ENCODE measurements around the gene STAT2.
"Not testable (repeated sequence)": the region's sequence is repeated elsewhere in the genome, so short reads cannot be mapped to it uniquely, and the experiment has no call there.

STAT2 gene

DNA sequence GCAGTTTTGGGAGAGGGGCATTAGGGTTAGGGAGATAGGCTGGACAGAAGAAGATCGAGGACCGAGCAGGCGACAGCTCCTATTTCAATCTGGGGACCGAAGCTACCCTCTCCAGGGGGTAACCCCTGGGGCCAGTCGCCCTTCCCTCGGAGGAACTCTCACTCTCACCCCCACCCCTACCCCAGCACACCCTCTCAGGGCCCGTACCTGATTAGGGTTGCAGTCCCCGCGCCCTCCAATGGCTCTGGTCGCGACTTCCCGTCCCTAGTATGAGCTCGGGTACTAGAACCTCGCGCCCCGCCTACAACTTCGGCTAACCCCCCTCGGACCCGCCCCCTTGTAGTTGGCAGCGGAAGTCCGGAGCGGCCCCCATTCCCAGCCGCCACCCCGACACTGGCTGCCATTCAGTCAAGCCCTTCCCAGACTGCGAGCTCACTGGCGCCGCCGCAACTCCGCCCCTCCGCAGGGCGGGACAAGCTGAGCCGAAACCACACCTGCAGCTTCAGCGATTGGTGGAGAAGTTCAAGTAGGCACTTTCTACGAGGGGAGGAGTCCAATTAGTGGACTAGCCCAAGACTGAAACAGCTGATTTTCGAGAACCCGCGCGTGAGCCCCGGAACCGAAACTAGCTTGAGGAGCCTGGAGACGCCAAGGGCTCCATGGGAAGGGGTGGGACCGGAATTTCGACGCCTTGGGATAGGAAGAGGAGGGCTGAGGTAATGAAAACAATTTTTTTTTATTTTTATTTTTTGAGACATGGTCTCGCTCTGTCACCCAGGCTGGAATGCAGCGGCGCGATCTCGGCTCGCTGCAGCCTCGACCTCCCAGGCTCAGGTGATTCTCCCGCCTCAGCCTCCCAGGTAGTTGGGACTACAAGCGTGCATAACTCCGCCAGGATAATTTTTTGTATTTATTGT, at the start of gene STAT2:
TSS of gene STAT2 (minus strand) at position 257 of the 917 bp plus-strand sequence. CDS start 3,536 bp downstream, outside the sequence.
- peak; percentile 100 for DNase-seq (ENCODE audit: low spot score)

DNA sequence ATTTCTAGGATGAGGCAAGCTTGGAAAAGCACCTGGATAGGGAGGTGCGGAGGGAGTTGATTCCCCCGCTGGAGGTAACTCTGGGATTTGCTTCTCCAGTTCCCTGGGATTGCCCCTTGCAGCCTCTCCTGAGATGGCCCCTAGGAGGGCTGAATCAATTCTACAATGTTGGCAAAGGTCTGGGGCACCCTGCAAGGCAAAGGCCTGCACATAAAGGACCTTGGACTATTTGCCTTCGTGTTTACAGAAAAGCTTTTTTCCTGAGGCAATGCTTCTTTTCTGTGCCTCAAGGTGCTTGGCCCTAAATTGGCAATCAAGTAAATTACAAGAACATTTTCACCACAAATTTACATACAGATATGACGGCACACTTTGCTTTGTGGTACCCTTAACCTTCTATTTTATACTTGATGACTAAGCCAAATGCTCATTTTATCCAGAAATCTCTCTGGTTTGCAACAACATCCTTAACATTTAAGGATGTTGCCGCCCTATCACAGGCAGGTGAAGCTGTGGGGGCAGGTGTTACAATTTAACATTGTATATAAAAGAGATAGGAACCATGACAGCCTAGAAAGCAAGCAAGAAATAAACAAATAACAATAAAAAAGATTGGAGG, 49.0 kb upstream of the STAT2 start:
- no peak for DNase-seq (ENCODE audit: low spot score)

- DNase-seq (ENCODE audit: low spot score): not testable (repeated sequence)
Measured at GRCh38 chr12:56404227-56404626, 44.3 kb upstream of the STAT2 start.

DNA sequence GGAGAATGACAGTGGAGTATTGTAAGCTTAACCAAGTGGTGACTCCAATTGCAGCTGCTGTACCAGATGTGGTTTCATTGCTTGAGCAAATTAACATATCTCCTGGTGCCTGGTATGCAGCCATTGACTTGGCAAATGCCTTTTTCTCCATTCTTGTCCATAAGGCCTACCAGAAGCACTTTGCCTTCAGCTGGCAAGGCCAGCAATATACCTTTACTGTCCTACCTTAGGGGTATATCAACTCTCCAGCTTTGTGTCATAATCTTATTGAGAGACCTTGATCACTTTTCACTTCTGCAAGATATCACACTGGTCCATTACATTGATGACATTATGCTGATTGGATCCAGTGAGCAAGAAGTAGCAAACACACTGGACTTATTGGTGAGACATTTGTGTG, 41.7 kb upstream of the STAT2 start:
- not testable (repeated sequence) for DNase-seq (ENCODE audit: low spot score)

DNA sequence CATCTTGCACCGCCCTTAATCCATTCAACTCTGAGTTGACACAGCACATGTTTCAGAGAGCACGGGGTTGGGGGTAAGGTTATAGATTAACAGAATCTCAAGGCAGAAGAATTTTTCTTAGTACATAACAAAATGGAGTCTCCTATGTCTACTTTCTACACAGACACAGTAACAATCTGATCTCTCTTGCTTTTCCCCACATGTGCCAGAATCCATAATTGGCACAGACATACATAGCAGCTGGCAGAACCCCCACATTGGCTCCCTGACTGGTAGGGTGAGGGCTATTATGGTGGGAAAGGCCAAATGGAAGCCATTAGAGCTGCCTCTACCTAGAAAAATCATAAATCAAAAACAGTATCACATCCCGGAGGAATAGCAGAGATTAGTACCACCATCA, 41.2 kb upstream of the STAT2 start:
- DNase-seq (ENCODE audit: low spot score): not testable (repeated sequence)

DNA sequence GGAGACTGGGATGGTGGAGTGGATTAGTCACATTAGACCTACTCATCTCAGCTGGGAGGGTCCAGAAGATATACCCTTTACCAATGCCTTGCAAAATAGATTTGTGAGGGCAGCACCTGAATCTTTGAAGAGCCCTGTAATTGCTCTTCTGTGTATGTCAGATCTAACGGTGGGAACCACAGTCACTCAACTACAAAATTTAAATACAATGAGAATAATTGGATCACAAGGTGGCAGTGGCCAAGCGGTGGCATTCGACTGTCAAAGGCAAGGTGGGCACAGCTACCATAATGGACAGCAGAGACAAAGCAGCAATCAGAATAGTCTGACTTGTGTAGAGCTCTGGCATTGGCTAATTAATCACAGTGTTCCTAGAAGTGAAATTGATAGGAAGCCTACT, 39.6 kb upstream of the STAT2 start:
- DNase-seq (ENCODE audit: low spot score): not testable (repeated sequence)

- no peak for DNase-seq (ENCODE audit: low spot score)
Measured at GRCh38 chr12:56398324-56398723, 38.4 kb upstream of the STAT2 start.

- DNase-seq (ENCODE audit: low spot score): no peak
Measured at GRCh38 chr12:56392331-56392730, 32.4 kb upstream of the STAT2 start.

GRCh38 chr12:56391721-56392120, 31.8 kb upstream of the STAT2 start:
- no peak for DNase-seq (ENCODE audit: low spot score)

DNA sequence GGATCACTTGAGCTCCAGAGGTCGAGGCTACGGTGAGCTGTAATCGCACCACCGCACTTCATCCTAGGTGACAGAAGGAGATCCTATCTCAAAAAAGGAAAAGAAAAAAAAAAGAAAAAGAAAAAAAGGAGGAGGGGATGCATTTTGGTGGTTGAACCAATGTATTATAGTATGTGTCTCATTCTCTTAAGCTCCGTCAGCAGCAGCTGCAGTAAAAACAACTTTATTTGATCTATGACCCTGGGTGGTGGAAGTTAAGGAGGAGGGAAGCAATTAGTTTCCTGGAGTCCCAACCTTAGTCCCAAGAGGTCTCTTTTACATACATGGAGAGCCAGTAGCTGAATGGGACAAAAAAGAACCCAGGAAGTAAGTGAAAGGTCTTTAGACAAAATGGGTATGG, 29.5 kb upstream of the STAT2 start:
- no peak for DNase-seq (ENCODE audit: low spot score)

GRCh38 chr12:56387152-56387736, 27.3 kb upstream of the STAT2 start:
- no peak for DNase-seq (ENCODE audit: low spot score)

DNA sequence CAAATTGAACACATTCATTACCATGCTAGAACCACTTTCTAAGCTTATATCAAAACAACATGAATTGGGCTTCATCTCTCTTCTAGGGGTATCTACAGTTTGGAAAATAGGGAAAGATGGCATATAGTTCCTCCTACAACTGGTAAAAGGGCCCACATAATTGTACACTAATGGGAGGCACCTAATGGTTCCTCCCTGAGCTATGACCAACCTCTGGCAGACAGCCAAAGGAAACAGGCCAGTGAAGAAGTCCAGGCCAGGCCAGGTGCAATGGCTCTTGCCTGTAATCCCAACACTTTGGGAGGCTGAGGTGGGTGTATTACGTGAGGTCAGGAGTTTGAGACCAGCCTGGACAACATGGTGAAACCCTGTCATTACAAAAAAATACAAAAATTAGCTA, 26.0 kb upstream of the STAT2 start:
- no peak for DNase-seq (ENCODE audit: low spot score)

GRCh38 chr12:56382611-56383010, 22.7 kb upstream of the STAT2 start:
- no peak for DNase-seq (ENCODE audit: low spot score)

DNA sequence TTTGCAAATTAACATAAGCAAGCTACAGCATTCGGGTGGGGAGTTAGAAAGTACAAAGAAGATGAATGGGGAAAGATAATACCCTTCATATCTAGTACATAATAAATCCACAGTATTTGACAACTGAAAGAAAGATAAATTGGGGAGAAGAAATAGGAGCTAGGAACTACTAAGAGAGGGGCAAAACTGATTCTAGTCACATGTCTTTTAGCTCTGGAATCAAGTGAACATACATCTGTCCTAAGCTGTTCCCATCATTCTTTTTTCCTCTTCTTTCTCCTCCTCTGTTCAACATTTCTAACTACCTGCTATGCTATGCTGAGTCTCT, 18.0 kb upstream of the STAT2 start:
- no peak for DNase-seq (ENCODE audit: low spot score)

GRCh38 chr12:56377310-56377988, 17.5 kb upstream of the STAT2 start:
- DNase-seq (ENCODE audit: low spot score): no peak

DNA sequence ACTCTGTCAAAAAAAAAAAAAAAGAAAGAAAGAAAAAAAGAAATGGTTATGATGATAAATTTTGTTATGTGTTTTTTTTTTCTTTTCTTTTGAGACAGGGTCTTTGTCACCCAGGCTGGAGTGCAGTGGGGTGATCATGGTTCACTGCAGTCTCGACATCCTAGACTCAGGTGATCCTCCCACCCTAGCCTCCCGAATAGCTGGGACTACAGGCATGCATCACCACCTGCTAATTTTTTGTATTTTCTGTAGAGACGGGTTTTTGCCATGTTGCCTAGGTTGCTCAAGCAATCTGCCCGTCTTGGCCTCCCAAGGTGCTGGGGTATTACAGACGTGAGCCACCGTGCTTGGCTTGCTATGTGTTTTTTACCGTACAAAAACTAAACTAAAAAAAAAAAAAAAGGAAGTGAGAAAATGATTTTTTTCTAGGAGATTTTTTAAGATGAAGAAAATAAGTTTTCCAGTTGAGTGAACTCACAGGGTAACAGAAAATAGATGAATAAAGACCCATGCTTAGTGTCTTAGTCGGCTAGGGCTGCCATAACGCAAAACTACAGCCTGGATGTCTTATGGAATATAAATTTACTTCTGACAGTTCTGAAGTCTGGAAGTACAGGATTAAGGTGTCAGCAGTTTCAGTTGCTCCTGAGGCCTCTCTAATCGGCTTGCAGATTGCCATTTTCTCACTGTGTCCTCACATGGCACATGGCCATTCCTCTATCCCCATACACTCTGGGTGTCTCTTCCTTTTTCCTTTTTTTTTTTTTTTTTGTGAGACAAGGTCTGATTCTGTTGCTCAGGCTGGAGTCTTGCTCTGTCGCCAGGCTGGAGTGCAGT, 15.9 kb upstream of the STAT2 start:
- no peak for DNase-seq (ENCODE audit: low spot score)

GRCh38 chr12:56374726-56375597, 15.1 kb upstream of the STAT2 start:
- no peak for DNase-seq (ENCODE audit: low spot score)

DNA sequence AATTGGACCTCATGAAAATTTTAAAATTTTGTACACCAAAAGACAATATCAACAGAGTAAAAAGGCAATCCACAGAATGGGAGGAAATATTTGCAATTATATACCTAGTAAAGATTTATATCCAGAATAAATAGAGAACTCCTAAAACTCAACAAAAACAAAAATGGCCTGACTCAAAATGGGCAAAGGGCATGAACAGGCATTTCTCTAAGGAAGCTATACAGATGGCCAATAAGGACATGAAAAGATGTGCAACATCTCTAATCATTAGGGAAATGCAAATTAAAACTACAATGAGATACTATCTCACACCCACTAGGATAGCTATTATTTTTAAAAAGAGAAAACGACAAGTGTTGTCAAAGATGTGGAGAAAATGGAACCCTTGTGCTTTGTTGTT, 13.6 kb upstream of the STAT2 start:
- no peak for DNase-seq (ENCODE audit: low spot score)

- no peak for DNase-seq (ENCODE audit: low spot score)
Measured at GRCh38 chr12:56366948-56367347, 7.0 kb upstream of the STAT2 start.
